ENCODE data around the gene GFOD1.
"Not testable (repeated sequence)": the region's sequence is repeated elsewhere in the genome, so short reads cannot be mapped to it uniquely, and the experiment has no call there.

The GFOD1 gene

DNA sequence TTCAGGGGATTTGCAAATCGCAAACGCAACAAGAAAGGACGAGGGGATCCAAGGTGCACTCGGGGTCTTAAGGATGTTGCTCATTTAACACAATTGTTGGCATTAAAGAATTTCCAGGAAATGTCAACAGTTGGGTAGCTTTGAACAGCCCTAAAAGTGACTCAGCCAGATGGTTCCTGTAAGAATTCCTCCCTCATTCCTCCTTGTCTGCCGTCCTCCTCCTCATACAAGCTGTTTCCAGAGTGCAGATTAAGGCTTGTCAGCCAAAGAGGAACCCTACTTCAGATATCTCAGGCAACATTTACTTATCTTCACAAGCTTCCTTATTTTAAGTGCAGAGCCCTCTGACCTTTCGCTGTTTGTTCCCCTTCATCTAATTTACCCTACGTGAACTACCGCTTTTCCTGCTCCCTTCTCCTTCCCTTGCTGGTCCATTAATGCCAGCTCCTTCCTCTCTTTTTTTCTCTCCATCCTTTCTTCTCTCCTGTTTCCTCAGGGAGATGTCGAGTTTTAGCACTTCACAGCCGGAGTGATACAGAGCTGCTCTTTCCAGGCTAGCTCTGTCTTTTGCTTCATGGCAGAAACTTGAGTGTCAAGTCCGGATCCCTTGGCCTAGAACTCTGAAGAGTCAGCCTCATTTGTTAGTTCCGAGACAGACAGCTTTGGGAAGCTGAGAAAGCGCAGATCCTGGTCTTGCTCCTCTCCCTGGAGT is 132.9 kb downstream of the GFOD1 start:
- DNase-seq (ENCODE audit: low read depth), result no peak

DNA sequence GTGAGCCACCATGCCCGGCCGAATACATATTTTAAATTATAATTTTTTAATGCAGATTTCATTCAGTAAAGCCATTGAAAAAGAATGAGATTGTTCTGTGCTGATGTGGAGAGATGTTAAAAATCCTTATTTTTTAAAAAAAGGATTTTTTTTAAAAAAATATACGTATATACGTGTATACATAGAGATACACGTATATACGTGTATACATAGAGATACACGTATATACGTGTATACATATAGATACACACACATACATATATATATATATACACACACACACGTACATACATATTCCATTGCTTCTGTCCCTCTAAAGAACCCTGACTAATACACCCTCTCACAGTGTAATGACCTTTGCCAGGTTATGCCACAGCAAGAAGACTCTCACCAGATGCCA is 135.2 kb downstream of the GFOD1 start:
- no peak for DNase-seq (ENCODE audit: low read depth)

DNA sequence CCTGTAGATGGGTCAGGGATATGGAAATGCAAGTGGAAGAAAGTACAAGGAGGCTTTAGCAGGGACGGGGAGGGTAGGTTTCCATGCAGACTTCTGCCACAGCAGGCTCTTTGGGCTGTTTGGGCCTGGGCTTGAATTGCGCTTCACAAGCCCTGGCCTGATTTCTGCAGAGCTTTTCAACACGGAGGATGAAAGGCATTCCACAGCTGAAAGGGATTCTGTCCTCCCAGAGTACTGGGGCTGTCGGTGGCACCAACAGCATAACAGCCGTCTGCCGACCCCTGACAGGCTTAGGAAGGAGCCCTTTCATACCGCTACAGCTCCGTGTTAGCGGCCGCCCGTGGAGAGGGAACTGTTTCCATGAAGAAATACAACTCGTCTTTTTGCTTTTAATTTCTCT is 136.1 kb downstream of the GFOD1 start:
- no peak for DNase-seq (ENCODE audit: low read depth)

DNA sequence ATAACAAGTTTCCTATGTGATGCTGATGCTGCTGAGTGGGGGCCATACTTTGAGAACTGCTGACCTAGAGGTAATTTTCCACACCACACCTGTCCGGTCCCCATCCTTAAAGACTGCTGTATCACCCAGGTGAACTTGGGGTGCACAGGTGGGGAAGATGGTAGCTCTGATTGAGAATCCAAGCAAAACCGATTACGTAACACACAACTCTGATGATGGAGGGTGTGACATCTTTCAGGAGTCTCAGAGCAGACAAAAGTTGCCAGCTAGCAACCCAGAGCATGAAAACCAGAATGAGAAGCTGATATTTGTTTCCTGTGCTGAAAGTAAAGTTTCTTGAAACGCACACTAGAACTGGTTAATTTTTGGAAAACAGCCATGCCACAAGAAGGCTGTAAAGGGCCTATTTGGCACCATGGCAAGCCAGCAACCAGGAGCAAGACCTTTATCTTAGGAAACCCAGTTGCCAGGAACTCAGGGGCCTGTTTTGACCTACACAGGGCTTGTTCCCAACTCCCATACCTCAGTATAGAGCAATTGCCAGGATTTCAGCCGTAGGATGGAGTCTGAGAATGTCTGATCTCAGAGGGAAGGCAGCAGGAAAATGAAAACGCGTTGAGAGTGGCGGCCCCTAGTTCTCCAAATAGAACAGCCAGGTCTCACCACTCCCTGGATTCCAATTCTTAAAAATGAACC is 137.4 kb downstream of the GFOD1 start:
- no peak for DNase-seq (ENCODE audit: low read depth)

DNA sequence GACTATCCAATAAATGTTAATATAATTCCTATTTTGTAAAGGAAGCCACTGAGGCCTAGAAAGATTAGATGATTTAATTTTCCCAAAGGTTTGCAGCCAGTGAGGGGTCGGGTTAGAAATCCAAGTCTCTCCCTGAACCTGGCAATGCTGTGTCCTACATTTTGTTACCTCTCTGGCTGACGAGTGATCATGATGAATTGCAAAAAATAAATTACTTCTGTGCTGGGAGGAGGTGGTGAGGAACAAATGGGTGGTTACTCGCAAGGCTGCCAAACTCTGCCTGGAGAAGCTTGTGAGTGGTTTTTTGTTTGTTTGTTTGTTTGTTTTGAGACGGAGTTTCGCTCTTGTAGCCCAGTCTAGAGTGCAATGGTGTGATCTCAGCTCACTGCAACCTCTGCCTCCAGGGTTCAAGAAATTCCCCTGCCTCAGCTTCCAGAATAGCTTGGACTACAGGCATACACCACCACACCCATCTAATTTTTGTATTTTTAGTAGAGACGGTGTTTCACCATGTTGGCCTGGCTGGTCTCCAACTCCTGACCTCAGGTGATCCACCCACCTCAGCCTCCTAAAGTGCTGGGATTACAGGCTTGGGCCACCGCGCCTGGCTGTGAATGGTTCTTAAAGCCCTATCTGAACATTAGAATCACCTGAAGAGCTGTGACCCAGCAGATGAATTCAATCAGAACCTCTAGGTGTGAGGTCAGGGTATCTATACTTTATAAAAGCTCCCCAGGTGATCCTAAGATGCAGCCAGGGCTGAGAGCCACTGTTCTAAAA is 138.9 kb downstream of the GFOD1 start:
- no peak for DNase-seq (ENCODE audit: low read depth)

DNA sequence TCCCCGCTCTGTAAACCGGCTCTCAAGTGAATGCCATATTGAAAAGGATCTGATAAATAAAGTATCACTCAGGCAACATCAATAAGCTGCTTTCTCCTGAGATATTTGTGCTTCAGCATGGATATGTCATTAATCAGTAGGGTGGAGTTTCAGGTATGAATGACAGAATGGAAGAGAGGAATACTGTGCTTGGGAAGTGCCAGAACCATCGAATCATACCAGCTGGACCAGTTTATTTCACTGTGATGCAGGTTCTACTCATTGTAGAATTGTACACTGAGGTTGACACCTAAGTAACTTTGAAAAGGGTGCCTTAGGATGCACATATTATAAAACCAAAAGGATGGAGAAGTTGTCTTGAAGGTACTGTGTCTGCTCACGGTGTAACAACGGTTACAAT is 141.2 kb downstream of the GFOD1 start:
- no peak for DNase-seq (ENCODE audit: low read depth)

DNA sequence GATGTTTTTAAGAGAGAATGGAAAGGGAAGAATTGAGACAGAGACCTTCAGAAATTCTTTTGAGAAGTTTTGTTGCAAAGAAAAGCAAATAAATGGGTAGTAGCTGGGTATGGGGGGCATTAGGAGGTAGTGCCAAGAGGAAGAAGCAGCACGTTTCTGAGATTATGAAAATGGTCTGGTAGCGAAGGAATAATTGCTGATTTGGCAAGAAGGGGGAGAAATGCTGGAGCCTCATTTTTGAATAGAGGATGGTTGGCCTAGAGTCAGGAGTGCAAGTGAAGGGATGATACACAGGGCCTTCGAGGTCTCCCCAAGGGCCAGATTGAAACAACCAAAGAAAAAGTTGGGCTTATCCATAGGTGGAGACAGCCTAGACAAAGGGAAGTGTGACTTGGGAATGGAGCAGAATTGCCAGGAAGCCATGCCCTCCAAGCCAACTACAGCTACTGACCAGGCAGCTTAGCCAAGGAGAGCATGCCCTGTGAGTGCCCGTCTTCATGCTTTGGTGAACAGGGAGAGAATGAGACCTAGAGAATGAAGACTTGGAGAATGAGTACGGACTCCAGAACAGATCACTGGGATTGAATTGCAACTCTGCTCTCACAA is 144.9 kb downstream of the GFOD1 start:
- no peak for DNase-seq (ENCODE audit: low read depth)

DNA sequence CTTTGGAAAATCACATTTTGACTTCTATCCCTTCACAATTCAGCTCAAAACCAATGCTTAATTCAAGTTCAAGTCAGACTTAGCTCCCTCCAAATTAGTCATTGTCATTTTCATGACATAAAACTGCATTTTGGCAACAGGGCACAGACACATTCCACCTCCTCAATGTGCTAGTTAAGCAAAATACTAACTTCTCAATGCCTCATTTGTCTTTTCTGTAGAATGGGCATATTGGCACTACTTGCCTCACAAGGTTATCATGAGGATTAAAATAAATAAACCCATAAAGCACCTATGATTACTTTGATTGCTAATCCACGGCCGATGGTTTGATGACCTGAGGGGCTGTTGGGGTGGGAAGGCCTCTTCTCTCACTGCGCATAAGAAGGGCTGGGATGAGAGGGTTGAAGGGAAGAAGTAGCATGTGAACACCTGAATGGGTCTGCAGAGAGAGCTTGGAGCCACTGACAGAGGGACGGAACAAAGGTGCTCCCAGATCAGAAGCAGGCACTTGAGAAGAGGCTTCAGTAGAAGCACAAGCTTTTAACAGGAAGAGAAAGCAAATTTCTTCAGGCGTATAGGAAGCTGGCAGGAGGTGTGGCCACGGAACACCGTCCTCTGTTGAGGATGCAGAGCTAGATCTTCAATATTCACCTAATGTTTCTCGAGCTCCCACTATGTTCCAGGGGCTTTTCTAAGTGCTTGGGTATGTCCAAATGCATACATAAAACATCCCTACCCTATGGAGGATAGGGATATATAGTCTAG is 147.4 kb downstream of the GFOD1 start:
- DNase-seq (ENCODE audit: low read depth), result no peak

DNA sequence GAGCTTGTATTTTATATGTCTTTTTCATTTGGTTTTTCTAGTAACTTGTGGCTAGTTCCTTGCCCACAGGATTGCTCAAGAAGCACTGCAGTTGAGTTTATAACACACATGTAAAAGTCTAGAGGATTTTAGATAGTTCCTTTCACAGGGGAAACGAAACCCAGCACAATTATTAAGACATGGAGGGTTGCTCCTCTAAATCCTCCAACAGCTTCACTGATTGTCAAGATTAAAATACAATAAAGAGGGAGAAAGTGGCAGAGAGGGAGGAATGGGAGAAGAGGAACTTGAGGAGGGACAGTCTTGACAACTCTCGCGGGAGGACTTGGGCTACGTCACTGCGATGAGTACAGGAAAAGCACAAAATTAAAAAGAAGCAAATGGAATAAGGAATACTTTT is 149.4 kb downstream of the GFOD1 start:
- DNase-seq (ENCODE audit: low read depth), result no peak

DNA sequence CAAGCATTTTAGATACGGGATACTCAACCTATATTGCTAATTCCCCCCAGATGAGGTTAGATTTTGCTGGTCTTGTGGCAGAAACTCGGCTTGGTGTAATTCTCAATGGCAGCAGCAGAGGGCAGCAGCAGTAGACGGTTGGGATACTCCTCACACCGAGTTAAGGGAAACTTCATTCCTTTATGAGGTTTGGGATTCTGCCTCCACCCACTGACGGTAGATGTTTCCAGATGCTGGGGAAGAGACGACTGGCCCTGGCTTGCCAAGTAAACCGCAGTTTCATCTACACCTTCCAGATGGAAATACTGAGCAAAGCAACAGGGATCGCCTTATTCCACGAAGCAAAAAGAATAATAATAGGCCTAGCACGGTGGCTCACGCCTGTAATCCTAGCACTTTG is 150.8 kb downstream of the GFOD1 start:
- DNase-seq (ENCODE audit: low read depth), result peak; percentile 74

DNA sequence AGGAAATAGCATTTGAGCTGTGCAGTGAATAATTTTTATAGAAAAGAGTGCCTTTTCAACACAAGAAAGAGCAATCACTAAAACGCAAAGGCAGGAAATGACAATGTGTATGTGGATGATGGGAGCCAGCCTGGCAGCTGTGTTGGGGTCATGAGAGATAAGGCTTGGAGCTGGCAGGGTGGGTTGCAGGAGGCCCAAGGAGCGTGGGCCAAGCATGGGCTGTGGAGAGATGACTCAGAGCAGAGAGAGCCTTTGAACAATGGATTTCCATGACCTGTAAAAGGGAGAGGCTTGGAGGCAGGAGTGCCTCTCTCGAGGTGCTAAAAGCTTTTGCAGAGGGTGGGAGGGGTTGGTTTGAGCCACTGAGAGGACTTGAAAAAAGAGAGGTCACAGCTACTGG is 152.4 kb downstream of the GFOD1 start:
- no peak for DNase-seq (ENCODE audit: low read depth)

DNA sequence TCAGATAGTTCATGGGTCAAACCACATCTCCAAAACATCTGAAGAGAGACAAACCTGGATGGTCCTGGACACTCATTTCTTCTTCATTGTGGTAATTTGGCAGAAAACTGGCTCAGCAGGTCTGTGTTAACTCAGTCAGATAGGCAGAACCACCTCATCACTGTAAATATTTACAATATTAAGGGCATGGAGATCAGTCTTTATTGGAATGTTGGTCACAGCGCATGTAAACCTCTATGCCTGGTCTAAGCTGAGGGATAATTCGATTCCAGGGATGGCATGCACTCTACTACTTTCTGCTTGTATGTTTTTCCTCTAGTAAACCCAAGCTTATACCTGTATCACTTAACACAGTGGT is 155.1 kb downstream of the GFOD1 start:
- no peak for DNase-seq (ENCODE audit: low read depth)

DNA sequence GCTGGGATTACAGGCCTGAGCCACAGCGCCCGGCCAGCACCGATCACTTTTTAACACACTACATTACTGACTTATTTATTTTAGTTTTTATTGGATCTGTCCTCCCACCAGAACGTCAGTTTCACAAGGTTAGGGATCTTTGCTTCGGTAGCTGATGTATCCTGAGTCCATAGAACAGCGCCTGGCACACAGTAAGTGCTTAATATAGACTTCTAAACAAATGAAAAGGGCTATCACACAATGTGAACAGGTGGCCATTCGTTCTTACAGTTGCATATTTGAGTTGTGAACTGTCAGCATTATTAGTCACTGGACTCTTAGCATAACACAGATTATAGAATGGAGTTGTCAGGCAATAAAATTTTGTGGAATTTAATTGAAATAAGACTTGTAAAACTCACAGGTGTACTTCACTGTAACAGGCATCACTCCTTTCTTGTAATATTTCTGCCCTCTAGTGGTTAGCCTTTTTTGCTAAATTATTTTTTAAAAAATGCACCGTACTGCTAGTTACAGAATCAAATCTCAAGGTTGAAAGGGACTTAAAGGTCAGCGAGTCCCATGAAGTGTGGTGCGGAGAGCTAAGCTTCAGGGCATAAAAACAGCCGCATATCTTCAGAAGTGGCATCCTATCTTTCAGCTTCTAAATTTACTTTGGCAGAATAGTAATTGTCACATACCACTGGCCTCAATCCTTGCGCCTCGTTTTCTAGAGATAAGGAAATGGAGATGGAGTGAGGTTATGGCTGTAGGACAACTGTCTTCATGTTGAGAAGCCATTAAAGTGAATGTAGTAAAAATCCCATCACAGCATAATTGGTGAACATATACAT is 155.7 kb downstream of the GFOD1 start:
- no peak for DNase-seq (ENCODE audit: low read depth)

DNA sequence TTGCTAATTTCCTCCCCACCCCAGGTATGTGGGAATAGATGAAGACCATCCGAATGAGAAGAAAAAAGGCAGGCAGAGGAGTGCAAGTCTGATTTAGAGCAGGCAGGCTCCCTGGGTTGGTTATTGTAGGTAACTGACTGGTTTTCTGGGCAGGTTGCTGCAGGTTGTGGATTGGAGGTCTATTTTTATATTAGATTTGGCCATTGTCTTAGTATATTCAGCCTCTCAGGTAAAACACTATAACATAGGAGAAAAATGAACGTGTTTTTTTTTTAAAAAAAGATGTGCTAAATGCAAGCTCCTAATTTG is 158.6 kb downstream of the GFOD1 start:
- no peak for DNase-seq (ENCODE audit: low read depth)

DNA sequence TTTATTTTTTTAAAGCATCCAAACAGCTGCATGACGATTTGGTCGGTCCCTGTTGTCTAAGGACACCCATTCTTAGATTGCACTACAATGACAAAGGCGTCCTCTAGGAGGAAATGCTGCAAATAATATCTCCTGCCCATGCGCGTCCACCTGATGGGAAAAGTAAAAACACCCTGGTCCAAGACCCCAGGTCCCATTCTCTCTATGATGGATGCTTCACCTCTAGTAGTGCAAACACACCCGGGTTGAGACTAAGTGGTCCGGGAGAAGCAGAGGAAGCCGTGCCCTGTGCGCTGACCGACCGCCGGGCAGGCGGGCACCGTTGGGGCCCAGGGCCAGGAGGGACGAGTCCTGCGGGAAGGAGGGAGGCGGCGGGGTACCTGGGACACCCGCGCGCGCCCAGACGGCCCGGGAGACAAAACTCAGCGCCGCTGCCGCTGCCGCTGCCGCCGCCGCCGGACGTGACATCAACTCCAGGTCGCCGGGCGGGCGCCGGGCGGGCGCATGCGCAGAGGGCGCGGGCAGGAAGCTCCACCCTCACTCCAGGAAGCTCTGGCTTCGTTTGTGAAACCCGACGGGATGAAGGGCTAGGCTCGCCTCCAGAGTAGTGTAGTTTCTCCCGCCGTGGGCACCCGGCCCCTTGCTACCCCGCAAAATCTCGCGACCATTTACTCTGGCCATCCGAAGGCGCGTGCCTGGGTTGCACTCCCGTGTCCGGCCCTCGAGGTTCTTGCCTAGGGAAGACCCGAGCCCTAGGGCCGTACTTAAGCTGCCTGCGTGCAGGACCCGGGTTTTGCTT is 159.1 kb downstream of the GFOD1 start, which contains the start of gene TBC1D7:
Gene TBC1D7, minus strand, starts transcription at position 462 of the 799 bp plus-strand sequence. CDS start 1,639 bp downstream, outside the sequence.
- peak; percentile 87 for DNase-seq (ENCODE audit: low read depth)

DNA sequence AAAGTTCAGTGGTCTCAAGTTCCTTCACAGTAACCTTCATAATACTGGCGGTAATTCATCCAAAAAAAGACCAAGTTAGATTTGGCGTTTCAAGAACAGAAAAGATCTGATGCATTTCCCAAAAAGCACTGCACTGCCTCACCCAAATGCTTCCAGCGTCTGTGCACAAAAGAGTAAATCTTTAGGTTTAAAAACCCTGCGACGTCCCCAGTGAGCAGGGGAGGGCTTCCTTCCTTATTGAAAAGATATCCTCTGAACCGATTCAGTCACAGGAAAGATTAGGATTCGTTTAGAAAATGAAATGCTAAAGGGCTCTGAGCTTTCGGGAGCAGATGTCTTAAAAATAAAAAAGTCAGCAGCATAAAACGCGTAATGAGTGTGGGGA is 159.7 kb downstream of the GFOD1 start:
- no peak for DNase-seq (ENCODE audit: low read depth)

DNA sequence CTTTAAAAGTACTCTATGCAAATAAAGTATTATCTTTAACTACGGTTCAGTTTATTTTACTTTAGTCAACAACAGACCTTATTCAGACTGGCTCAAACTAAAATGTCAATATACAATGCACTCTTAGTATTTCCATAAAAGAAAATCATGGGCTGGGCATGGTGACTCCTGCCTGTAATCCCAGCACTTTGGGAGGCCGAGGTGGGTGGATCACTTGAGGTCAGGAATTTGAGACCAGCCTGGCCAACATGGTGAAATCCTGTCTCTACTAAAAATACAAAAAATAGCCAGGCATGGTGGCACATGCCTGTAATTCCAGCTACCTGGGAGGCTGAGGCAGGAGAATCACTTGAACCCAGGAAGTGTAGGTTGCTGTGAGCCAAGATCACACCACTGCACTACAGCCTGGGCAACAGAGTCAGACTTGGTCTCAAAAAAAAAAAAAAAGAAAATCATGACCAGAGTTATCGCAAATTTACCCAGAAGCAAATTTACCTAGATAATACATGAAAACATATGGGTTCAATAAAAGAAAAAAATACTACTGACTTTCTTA is 161.3 kb downstream of the GFOD1 start:
- not testable (repeated sequence) for DNase-seq (ENCODE audit: low read depth)

DNA sequence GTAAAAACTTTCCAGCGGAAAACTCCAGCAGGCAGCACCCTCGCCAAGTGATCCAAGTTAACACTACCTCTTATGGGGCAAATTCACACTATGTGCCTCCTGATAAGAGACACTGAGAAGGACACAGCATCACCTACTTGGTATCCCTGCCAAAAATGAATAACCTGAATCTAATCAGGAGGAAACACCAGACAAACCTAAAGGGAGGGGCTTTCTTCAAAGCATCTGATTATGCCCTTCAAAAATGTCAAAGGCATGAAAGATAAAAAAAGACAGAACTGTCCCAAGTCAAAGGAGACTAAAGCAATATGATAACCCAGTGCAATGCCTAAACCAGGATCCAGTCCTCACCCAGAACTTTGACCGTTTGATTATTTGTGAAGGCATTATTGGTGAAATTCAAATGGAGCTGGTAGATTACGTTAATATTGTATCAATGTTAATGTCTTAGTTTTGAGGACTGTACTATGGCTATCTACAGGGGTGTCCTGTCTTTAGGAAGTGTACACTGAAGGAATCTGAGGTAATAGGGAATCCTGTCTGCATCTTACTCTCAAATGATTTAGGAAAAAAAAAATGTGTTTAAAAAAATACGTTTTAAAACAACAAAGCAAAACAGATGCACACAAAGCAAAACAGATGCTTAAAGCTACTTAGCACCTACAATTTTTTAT is 167.4 kb downstream of the GFOD1 start:
- DNase-seq (ENCODE audit: low read depth), result no peak

DNA sequence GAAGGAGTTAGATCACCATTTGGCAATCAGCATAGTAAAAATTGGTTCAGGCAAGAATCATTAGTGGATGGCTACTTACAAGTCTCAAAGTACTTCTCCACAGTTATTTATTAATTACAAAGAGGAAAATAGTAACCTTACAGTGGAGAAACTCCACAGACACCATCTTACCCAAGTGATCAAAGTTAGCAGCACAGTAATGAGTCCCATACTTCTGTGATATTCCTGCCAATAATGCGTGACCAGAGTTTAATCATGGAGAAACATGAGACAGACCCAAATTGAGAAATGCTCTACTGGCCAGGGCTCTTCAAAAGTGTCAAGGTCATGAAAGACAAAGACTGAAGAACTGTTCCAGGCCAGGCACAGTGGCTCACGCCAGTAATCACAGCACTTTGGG is 168.6 kb downstream of the GFOD1 start:
- DNase-seq (ENCODE audit: low read depth), result no peak
